Naive B cell (primary cell): Measurements from ENCODE around the gene TIPRL. TPM values are rescaled to one million over a fixed set of nuclear protein-coding genes. Genes with fewer than 3 reads are reported as not detected.

Experiments used
- polyA plus RNA-seq, 6 donors: library from polyadenylated mRNA; unstranded; fragments of 300-500 nt; fragmentation: Illumina TruSeq; gene quantifications; one replicate each; pipeline ENCODE4 v1.2.3, GENCODE V29; 2021; ENCODE audit warnings: low read depth in 6 of 6

Gene TIPRL
- polyA plus RNA-seq, 6 donors from 2014 or later = 28.0 to 38.2 (median 33.9) TPM

Other genes with a start within 250 kb of the TIPRL start
- 10 to 100 TPM in 5 of 6 donors, 1 to 10 TPM in 1; 9.9 to 19.5 (median 15.9) TPM for gene DCAF6, start 242.3 kb upstream of the TIPRL start, polyA plus RNA-seq
- gene MPC2, start 241.9 kb upstream of the TIPRL start, polyA plus RNA-seq = 100 to 1,000 TPM in 1 of 6 donors, 10 to 100 TPM in 5; 72.6 to 103 (median 78.9) TPM
- 1 to 10 TPM in 1 of 6 donors, under 1 TPM in 3, not detected in 2; 0.19 to 3.4 (median 0.25) TPM for gene GPR161, start 42.0 kb upstream of the TIPRL start, polyA plus RNA-seq
- 10 to 100 TPM; 12.1 to 80.2 (median 65.2) TPM for gene SFT2D2, start 47.0 kb downstream of the TIPRL start, polyA plus RNA-seq
- gene TBX19, start 101.9 kb downstream of the TIPRL start, polyA plus RNA-seq = 1 to 10 TPM in 5 of 6 donors, not detected in 1; 1.7 to 4.3 (median 2.3) TPM